D721Med (cell line): ENCODE data around the gene DLGAP1.

Experiments used
- DNase-seq: peaks from one replicate; pipeline ENCODE4 v3.0.0; 2011; ENCODE audit warnings: low spot score; ENCODE audit not compliant: insufficient read length
- FAIRE-seq: peaks from 2 replicates; lab custom pipeline; 2011; peaks lifted over from hg19 to GRCh38; lab: Jason Lieb, UNC
- CTCF ChIP-seq: IDR thresholded peaks from 2 replicates; pipeline ENCODE4 v1.5.1; 2012; ENCODE audit warnings: mild to moderate bottlenecking, control low read depth; ENCODE audit not compliant: insufficient read depth; ENCODE audit errors: missing control alignments

The DLGAP1 gene

DNA sequence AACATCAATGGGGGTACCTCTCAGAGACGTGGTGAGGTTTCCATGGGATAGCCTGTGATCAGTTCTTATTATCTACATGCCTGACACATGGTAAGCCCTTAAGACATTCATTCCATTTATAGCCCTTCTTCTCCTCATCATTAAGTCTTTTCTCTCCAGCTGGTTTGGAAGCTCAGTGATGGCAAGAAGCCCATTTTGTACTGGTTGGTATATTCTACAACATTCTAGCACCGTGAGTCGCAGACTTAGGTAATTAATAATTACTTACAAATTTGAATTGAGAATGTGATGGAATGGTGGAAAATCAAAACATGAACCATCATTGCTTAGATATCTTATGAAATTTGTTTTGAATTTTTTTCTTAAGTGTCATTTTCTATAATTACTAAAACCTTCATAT, 472.6 kb downstream of the DLGAP1 start:
- no peak for FAIRE-seq
- no peak for DNase-seq
- no peak for TF ChIP-seq CTCF

GRCh38 chr18:3979024-3979423, 476.1 kb downstream of the DLGAP1 start:
- no peak for TF ChIP-seq CTCF
- DNase-seq (no peak), FAIRE-seq (no peak)

DNA sequence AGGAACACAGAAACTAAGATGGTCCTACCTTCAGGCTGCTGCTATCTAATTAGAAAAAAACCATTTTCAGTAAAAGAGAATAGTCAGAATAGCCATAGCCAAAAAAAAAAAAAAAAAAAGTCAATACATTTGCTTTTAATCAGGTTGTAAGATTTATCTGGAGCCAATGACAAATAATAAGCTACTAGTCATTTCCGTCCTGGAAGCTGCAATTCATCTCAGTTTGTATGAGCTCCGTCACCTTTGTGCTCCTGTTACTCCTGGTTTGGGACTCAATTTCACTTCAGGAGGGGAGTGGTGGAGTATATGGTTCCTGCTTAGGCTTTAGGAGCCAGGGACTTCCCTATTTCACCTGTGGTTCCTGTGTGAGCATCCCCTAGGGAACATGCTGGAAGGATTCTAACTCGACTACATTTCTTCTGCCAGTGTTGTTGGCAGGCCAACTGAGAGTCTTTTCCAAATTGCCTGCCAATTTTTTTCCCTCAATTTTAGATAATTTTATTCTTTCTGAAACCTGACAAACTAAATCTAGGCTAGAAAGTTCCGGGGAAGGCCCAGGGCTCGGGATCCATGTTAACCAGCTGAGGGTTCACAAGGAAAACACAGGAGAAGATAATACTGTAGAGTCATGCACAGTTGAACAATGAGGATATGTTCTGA, 481.8 kb downstream of the DLGAP1 start:
- TF ChIP-seq CTCF, result no peak
- FAIRE-seq (no peak), DNase-seq (no peak)

DNA sequence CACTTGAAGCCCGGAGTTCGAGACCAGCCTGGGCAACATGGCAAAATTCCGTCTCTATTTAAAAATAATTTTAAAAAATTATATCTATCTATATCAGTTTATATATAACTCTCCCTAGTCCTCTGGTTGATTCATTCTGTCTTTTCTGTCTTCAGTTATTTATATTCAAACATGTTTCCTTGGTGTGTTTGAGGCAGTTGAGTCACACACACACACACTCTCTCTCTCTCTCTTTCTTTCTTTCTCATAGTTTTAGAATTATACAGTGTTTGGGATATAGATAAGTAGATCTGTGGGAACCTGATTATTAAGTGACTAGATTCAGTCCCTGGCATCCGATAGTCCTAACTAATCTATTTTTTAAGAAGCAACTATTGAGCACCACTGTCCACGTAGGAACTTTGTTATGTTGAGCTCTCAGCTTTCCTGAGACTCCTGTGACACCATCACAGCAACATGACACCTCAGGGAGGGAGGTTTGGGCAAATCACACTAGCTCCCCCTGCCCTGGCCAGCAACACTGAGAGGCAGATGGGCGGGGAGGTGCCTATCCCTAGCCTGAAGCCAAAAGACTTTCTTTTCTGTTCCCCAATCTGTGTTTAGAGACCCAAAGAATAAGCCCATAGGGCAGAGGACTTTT, 482.7 kb downstream of the DLGAP1 start:
- FAIRE-seq, result no peak
- DNase-seq, result no peak
- no peak for TF ChIP-seq CTCF

- FAIRE-seq, result peak; percentile 64
- TF ChIP-seq CTCF, result peak; percentile 22
- no peak for DNase-seq
Observed at GRCh38 chr18:3970929-3971328, 484.2 kb downstream of the DLGAP1 start.

- DNase-seq, result no peak
- TF ChIP-seq CTCF, result no peak
Observed at GRCh38 chr18:3967359-3968180, 487.5 kb downstream of the DLGAP1 start.

More at GRCh38 chr18:3967359-3968180, 487.5 kb downstream of the DLGAP1 start:
- peak; percentile 90 for FAIRE-seq
